HG03457 (cell line): ENCODE data around the gene CD86.

ENCODE experiments used
- ATAC-seq: cut with Tn5 transposase; IDR thresholded peaks from one replicate; pipeline ENCODE4 v1.9.1; 2021; ENCODE audit warnings: moderate number of reproducible peaks; ENCODE audit not compliant: unreplicated experiment

Gene CD86

DNA sequence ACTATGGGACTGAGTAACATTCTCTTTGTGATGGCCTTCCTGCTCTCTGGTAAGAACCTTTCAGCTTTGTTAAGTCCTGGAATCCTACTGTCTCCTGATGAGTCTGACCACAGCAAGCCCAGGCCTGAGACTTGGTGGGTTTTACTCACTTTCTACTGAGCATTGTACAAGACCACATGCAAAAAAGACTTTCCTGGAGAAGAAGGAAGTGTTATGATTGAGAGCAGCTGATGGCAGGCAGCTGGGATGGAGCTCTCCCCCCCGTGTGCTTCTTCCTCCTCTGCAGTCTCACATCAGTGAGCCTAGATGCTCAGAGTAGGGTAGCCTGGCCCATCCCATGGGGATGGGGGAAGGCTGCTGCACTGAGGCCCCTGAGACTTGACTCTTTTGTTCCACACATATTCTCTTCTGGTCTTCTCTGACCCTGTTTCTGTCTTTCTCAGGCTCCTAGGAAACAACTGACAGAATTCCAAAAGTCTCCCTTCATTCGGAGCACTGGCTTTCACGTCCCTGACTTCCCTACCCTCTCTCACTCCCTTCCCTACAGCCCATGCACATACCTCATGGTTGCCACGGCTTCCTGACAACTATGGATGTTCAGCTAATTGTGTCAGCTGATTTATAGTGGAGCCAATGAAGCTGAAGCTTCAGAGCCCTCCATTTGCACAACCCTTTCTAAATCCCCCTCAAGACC lies 36.6 kb downstream of the CD86 start:
- ATAC-seq = peak; percentile 44

GRCh38 chr3:122092460-122093165 lies 37.5 kb downstream of the CD86 start:
- no peak for ATAC-seq

DNA sequence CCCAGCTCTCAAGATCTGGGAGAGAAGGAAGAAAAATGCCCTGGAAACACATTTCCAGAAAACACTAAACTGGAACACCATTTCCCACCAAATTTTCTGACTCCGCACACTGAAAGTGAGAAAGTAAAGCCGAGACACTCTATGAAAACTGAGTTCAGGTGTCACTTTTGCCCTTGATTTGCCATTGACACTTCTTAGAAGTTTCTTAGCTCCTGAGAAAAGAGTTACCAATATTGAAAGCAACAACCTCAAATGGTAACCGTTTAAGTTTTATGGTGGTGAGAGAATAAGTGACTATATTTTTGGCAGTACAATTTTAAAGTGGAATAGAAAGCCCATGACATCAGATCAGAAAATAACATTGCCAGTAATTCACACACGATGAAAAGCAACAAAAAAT lies 39.0 kb downstream of the CD86 start:
- ATAC-seq = no peak

DNA sequence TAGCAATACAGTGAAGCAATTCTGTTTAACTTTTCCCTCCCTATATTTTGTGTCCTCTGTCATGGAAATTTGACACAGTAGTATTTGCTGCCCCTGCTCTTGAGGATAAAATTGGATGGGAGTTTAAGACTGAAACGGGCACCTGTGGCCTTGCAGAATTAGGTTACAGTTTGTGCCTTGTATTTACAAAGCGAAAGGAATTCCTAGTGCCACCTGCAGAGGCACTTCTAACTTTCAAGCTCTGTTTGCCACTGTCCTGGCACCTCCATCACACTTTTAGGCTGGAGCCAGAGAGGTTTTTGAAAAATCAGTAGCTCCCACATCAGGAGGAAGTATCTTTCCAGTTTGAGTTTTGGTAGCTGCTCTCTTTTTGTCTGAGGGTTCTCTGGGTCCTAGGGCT lies 39.5 kb downstream of the CD86 start:
- ATAC-seq = no peak

DNA sequence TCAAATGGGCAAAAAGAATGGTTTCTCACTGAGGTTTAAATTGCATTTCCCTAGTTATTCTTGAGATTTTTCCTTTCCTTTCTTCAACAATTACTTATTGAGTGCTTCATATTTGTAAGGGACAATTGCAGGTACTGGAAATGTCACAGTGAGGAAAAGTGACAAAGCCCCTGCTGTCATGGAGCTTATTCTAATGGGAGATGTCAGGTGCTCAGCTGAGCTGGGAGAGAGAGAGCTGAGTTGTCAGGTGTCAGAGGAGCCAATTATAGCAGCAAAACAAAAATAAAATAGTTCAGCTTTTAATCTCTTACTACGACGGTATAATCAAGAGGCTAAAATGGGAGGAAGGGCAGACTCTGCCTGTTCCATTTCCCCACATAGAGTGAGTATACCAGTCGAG lies 42.0 kb downstream of the CD86 start:
- no peak for ATAC-seq

GRCh38 chr3:122098611-122099010 lies 43.4 kb downstream of the CD86 start:
- no peak for ATAC-seq

GRCh38 chr3:122099255-122099654 lies 44.1 kb downstream of the CD86 start:
- no peak for ATAC-seq

DNA sequence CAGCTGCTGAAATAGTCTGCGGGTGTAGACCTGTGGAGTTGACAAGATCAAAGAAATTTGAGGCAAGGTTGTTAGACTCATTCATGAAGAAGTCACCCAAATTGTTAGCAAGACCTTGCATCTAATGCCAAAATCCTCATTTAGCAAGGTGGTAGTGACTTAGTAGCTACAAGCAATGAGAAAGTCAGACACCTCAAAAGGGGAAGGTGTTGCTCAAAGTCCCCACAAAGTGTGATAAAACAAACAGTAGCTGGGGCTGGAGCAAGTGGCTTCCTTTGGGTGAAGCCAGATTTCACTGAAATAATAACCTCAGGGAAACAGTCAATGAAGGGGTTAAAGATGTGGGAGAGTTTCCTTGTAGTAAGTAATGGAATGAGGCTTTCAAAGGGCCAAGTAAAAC lies 44.9 kb downstream of the CD86 start:
- ATAC-seq = no peak

DNA sequence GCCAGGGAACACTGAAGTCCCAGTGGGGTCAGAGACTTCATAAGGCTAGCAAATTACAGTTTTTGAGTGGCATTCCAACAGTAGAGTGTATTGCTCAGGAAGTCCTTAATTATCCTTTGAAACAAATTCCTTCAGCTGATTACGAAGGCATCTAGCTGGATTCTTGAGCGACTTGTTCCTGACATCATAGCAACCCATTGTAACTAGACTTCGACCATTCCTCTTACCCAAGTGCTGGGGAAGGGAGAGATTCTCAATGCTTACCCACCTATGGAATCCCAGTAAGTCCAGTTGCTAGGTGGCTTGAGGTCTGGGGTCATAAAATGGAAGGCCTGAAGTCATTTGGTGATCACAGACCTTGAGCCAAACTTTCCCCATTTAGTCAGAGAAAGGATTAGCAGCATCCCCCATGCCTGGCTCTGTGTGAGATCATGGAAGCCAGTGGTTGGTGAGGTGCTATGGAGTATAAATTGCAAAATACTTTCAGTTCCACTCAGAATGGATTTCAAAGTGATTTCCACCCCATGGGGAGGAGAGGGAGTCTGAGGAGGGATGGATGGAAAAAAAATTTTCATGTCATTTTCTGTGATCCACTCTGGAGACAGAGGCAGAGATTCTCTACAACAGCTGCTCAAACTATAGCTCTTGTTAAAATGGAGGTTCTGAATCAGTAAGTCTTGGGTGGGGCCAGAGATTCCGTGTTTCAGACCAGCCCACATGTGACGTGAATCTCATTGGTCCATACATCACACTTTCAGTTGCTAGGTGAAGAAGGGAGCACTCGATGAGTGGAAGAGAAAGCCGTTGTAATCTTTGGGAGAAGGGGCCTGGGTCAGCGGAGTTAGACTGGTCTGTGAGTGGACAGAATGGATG lies 45.7 kb downstream of the CD86 start:
- no peak for ATAC-seq

DNA sequence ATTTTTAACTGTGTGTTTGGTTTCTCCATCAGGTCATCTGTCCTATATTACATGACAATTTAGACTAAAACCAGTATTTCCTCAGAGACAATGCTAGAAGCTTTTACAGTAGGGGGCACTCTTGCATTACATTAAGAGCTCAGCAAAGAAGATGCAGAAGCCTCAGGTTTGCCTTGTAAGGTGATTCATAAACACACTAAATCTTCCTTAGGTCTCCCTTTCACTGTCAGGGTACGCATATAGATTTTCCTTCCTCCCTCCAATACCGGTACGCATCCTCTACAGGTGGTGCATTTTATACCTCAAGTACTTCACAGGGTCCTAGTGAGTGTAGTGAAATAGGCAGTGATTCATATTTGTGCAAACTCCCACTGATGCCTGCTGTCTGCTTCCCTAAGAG lies 46.5 kb downstream of the CD86 start:
- ATAC-seq = no peak

DNA sequence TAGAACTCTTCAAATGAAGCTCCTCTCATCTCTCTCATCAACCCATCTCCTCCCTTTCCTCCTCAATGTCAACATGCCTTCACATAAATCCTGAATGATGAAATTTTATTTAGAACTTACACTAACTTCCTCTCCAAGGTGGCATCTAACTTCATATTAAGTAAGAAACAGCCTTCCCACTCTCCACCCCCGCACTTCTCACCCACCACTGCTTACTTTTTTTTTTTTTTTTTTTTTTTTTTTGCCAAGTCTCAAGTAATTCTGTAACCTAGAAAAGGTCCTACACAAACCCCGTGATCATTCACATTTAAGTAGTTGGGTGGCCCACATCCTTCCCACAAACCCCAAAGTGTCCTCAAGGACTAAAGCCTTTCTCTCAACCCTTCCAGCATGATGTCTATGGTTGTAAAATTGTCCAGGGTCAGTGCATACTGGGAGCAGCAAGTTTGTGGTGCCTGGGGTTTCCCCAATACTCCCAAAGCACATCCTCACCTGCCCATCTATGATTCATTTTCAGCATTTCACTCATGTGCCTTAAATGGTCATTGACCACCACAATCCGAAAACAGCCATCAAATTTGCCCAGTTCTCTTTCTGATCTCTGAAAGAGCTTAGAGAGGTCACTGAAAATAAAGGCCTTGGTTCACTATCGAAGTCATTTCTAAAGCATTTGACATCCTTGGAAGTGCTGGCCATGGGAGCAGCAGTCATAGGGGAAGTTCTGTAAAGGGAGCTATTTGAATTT lies 47.2 kb downstream of the CD86 start:
- peak; percentile 50 for ATAC-seq

GRCh38 chr3:122103821-122104514 lies 48.8 kb downstream of the CD86 start:
- ATAC-seq = no peak

DNA sequence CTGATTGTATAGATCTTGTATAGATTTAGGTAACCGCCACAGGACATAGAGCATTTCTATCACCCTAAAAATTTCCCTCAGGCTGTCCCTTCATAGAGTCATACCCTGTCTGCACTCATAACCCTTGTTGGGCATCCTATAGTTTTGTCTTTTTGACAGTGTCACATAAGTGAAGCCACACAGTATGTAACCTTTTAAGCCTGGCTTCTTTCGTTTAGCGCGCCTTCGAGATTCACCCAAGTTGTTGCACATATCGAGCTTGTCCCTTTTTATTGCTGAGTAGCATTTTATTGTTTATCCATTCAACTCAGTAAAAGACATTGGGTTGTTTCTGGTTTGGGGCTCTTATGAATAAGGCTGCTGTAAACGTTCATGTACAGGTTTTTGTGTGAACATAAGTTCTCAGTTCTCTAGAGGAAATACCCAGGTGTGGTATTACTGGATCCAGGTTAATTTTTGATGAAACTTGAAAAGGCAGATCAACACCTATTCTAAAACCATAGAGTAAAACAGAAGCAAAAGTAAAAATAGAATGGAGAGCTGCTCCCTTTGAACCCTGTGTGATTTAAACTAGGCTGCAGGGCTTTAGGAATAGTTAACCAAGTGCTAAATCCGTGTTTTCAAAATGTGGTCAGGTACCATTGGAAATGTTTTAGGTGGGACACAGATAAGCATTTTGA lies 49.5 kb downstream of the CD86 start:
- no peak for ATAC-seq

DNA sequence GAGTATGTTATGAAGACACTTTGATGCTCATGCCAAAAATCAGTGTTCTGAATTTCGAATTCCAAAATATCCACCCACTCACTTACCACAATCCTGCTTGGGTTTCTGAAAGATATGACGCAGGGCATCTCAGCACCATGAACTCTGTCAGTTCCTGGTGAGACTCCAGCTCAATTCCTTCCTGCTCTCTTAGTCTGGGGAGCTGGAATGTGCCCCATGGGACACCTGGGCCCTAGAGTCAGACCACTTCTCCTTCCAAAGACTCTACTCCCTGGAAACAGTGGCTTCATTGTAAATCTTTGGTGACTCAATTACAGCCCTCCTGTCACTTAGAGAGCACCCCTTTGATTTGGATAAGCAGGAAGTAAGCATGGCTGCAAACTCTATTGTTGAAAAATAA lies 50.5 kb downstream of the CD86 start:
- no peak for ATAC-seq

DNA sequence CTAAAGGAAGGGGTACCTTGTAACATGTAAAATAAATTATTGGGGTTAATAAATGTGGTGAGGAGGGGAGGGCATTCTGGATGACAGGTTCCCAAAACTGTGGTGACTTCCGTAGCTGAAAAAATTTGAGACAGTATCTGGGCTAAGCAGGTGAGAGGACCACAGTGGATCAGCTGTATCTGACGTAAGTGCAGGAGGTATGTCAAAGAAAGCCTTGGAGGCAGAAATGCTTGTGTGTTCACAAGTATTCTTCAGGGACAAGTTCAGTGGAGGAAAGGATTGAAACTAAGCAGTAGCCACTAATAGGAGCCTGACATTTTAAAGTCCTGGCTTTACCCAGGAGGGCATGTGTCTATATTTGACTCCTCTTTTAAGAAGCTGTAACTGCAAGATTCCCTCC lies 52.0 kb downstream of the CD86 start:
- ATAC-seq = no peak

DNA sequence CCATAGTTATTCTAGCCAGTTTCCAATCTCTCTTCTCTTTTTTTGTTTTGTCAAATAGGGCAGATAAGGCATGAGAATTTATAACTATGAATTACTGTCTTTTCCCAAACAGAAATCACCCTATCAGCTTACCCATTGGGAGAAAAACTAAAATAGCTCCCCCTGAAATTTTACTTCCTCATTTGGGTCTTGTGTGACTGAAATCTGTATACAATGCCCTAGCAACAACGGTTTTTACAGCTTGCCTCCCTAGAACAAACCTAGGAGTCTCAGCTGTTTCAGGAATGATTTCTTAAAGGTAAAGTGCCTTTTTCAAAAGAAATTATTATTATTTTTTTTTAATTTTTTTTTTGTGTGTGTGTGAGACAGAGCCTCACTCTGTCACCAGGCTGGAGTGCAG lies 56.8 kb downstream of the CD86 start:
- ATAC-seq = no peak

DNA sequence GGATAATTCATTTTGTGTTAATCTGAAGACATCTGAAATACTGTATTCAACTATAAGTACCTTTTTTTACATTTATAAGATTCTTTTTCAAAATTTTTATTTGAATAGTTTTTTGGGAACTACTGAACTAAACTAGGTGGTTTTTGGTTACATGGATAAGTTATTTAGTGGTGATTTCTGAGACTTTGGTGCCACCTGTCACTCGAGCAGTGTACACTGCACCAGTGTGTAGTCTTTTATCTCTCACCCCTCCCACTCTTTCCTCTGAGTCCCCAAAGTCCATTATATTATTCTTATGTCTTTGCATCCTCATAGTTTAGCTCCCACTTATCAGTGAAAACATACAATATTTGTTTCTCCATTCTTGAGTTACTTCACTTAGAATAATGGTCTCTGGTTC lies 57.6 kb downstream of the CD86 start:
- no peak for ATAC-seq

DNA sequence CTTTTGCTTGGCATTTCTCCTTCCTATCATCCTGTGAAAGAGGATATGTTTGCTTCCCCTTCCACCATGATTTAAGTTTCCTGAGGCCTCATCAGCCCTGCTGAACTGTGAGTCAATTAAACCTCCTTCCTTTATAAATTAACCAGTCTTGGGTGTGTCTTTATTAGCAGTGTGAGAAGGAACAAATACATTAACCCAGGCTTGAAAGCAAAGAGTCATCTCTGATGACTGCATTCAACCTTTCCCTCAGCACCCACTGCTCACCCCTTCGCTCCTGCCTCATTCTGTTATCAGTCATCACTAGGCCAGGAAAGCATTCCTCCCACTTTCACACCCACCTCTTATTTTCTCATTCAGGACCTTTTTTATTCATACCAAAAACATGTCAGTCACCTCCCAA lies 68.7 kb downstream of the CD86 start:
- no peak for ATAC-seq

DNA sequence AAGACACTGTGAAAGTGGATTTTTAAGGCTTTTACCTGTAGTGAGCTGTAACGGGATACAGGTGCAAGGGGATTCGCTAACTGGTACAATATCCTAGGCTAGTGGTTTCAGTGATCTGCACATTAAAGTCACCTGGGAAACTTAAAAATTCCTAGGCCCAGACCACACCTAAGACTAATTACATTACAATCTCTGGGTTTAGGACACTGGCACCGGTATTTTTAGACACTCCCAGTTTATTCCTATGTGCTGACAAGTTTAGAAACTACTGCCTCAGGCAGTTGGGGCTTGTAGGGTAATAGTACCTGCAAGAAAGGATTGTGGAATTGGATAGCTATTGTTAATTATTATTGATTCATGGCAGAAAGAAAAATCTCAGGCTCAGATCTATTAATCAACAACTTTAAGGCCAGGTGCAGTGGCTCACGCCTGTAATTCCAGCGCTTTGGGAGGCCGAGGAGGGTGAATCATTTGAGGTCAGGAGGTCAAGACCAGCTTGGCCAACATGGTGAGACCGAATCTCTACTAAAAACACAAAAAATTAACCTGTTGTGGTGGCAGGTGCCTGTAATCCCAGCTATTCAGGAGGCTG lies 77.9 kb downstream of the CD86 start:
- ATAC-seq = no peak

DNA sequence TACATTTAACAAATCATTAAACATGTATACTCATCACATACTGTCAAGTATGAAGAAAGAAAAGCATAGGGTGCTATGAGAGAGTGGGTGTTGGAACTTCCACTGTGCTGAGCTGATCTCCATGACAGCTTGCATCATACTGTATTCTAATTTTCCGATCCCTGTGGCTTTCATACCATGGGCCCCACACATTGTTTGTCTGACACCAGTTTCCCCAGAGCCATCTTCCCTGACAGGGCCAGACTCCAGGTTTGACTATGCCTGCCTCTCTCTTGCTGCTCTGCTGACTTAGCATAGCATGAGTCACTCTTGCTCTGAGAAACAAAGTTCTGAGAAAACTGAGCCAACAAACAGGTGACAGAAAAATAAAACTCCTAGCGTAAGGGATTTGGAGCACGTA lies 91.3 kb downstream of the CD86 start:
- no peak for ATAC-seq
